HepG2 (cell line): ENCODE results near the gene METTL16. TPM values are rescaled to one million over a fixed set of nuclear protein-coding genes. Genes with fewer than 3 reads are reported as not detected.
A peak's percentile ranks its signal among the peaks of the same experiment; 100 is the strongest.

Experiments
- ATM ChIP-seq: fragments of 450-650 bp; IDR thresholded peaks from 2 replicates; pipeline ENCODE4 v1.7.1; 2017; ENCODE audit warnings: mild to moderate bottlenecking, borderline replicate concordance
- CREB1 ChIP-seq, 2 experiments: fragments of 450-650 bp in 1 of 2; IDR thresholded peaks; 2 replicates each; pipeline ENCODE4 v1.6.1; 2016 to 2017; ENCODE audit warnings: control low read depth in 1 of 2, mild to moderate bottlenecking in 1 of 2, missing compliant biosample characterization in 1 of 2, missing genetic modification characterization in 1 of 2
- GATAD2A ChIP-seq: IDR thresholded peaks from 2 replicates; pipeline ENCODE4 v1.6.1; 2016
- HOMEZ ChIP-seq: IDR thresholded peaks from 2 replicates; pipeline ENCODE4 v1.6.1; 2016; ENCODE audit warnings: low read depth
- ISL2 ChIP-seq: sonication (generic); formaldehyde crosslinking; IDR thresholded peaks from 2 replicates; pipeline ENCODE4 v1.5.0; 2020; ENCODE audit warnings: missing genetic modification reagents
- KDM3A ChIP-seq: IDR thresholded peaks from 2 replicates; pipeline ENCODE4 v1.6.1; 2018; ENCODE audit warnings: low read depth, missing compliant biosample characterization
- KLF12 ChIP-seq: sonication (generic); formaldehyde crosslinking; IDR thresholded peaks from 2 replicates; pipeline ENCODE4 v1.4.0; 2020; ENCODE audit warnings: missing genetic modification reagents, borderline replicate concordance
- MAFG ChIP-seq: sonication (generic); formaldehyde crosslinking; IDR thresholded peaks from 2 replicates; pipeline ENCODE4 v1.5.1; 2020; ENCODE audit warnings: mild to moderate bottlenecking, missing genetic modification reagents
- NR2F6 ChIP-seq, 2 experiments: IDR thresholded peaks; 2 replicates each; pipeline ENCODE4 v1.6.1; 2016; ENCODE audit warnings: antibody characterized with exemption in 1 of 2, mild to moderate bottlenecking in 1 of 2
- PPARG ChIP-seq: conservative IDR thresholded peaks from 2 replicates; pipeline ENCODE4 v1.6.1; 2016; ENCODE audit warnings: missing biosample characterization, missing genetic modification reagents
- RORA ChIP-seq: sonication (generic); formaldehyde crosslinking; IDR thresholded peaks from 2 replicates; pipeline ENCODE4 v1.5.0; 2020; ENCODE audit warnings: mild to moderate bottlenecking, missing genetic modification reagents, moderate library complexity
- SNAPC2 ChIP-seq: sonication (generic); formaldehyde crosslinking; IDR thresholded peaks from 2 replicates; pipeline ENCODE4 v1.8.1; 2022; ENCODE audit warnings: mild to moderate bottlenecking, missing genetic modification reagents
- SOX5 ChIP-seq: IDR thresholded peaks from 2 replicates; pipeline ENCODE4 v1.6.1; 2016; ENCODE audit warnings: borderline replicate concordance
- ZBTB44 ChIP-seq: sonication (generic); formaldehyde crosslinking; IDR thresholded peaks from 2 replicates; pipeline ENCODE4 v1.4.0; 2020; ENCODE audit warnings: missing genetic modification reagents
- ZBTB7B ChIP-seq: sonication (generic); formaldehyde crosslinking; IDR thresholded peaks from 2 replicates; pipeline ENCODE4 v1.4.0; 2020; ENCODE audit warnings: missing genetic modification reagents
- ZNF562 ChIP-seq: sonication (generic); formaldehyde crosslinking; IDR thresholded peaks from 2 replicates; pipeline ENCODE4 v1.8.0; 2022; ENCODE audit warnings: missing genetic modification reagents, borderline replicate concordance
- ZNF687 ChIP-seq: sonication (generic); formaldehyde crosslinking; IDR thresholded peaks from 2 replicates; pipeline ENCODE4 v1.5.1; 2020; ENCODE audit warnings: mild to moderate bottlenecking, missing genetic modification reagents, moderate library complexity
- polyA plus RNA-seq, 8 experiments: library from polyadenylated mRNA; depleted of rRNA in 3 of 8; stranded (reverse) in 7 of 8; unstranded in 1 of 8; fragments of >200 nt; fragmentation: Illumina TruSeq in 4 of 8; extraction: Trizol in 4 of 8; gene quantifications; 2 replicates each; pipeline versions ENCODE4 v1.2.1 to v1.2.3, GENCODE V29; 2011 to 2016; ENCODE audit warnings: low read depth in 4 of 8, missing spikeins in 1 of 8, mixed read lengths in 1 of 8; ENCODE audit not compliant: insufficient read depth in 1 of 8
- total RNA-seq, 5 experiments: library from RNA; depleted of rRNA; stranded (reverse); fragments of >200 nt; fragmentation: Illumina TruSeq; extraction: Trizol; gene quantifications; 2 replicates each; pipeline ENCODE4 v1.2.3, GENCODE V29; 2016; ENCODE audit warnings: low read depth in 1 of 5
- TF ChIP-seq, protein P1 (sequence below): sonication (generic); formaldehyde crosslinking; IDR thresholded peaks from 2 replicates; pipeline ENCODE4 v1.5.0; 2020; ENCODE audit warnings: missing genetic modification reagents
- TF ChIP-seq, protein P2 (sequence below): IDR thresholded peaks from 2 replicates; pipeline ENCODE4 v1.6.1; 2016
- TF ChIP-seq, protein P3 (sequence below): sonication (generic); formaldehyde crosslinking; IDR thresholded peaks from 2 replicates; pipeline ENCODE4 v1.9.0; 2022; ENCODE audit warnings: missing genetic modification reagents, mild to moderate bottlenecking, borderline replicate concordance

METTL16 gene
- total and polyA plus RNA-seq, 2 of the 13 experiments (the other 11 are each of a cell fraction or from before 2014, with no cell fraction given) = 11.6 to 18.5 TPM

- no peak for TF ChIP-seq HOMEZ (CRISPR knock-in tag)
- TF ChIP-seq GATAD2A = peak; percentile 35; the same call in 1 of the 2 replicates
- TF ChIP-seq, protein P1, sequence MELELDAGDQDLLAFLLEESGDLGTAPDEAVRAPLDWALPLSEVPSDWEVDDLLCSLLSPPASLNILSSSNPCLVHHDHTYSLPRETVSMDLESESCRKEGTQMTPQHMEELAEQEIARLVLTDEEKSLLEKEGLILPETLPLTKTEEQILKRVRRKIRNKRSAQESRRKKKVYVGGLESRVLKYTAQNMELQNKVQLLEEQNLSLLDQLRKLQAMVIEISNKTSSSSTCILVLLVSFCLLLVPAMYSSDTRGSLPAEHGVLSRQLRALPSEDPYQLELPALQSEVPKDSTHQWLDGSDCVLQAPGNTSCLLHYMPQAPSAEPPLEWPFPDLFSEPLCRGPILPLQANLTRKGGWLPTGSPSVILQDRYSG = no peak
- no peak for TF ChIP-seq KDM3A (CRISPR knock-in tag)
- no peak for TF ChIP-seq ZBTB7B
- no peak for TF ChIP-seq CREB1 (IDR thresholded peaks at IDR 0.05)
- no peak for TF ChIP-seq CREB1 (CRISPR knock-in tag; IDR thresholded peaks at IDR 0.05)
- TF ChIP-seq ZBTB44 (CRISPR knock-in tag) = no peak
- TF ChIP-seq RORA (CRISPR knock-in tag) = no peak
- no peak for TF ChIP-seq ISL2 (CRISPR knock-in tag)
- TF ChIP-seq, protein P2, sequence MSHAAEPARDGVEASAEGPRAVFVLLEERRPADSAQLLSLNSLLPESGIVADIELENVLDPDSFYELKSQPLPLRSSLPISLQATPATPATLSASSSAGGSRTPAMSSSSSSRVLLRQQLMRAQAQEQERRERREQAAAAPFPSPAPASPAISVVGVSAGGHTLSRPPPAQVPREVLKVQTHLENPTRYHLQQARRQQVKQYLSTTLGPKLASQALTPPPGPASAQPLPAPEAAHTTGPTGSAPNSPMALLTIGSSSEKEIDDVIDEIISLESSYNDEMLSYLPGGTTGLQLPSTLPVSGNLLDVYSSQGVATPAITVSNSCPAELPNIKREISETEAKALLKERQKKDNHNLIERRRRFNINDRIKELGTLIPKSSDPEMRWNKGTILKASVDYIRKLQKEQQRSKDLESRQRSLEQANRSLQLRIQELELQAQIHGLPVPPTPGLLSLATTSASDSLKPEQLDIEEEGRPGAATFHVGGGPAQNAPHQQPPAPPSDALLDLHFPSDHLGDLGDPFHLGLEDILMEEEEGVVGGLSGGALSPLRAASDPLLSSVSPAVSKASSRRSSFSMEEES (CRISPR knock-in tag) = peak; percentile 25; the same call in 1 of the 2 replicates
- TF ChIP-seq MAFG (CRISPR knock-in tag) = no peak
- TF ChIP-seq SNAPC2 (CRISPR knock-in tag) = no peak
- no peak for TF ChIP-seq ATM
- TF ChIP-seq SOX5 (CRISPR knock-in tag) = peak; percentile 24; the same call in 1 of the 2 replicates
- TF ChIP-seq KLF12 (CRISPR knock-in tag) = no peak
- no peak for TF ChIP-seq ZNF562 (CRISPR knock-in tag)
- TF ChIP-seq, protein P3, sequence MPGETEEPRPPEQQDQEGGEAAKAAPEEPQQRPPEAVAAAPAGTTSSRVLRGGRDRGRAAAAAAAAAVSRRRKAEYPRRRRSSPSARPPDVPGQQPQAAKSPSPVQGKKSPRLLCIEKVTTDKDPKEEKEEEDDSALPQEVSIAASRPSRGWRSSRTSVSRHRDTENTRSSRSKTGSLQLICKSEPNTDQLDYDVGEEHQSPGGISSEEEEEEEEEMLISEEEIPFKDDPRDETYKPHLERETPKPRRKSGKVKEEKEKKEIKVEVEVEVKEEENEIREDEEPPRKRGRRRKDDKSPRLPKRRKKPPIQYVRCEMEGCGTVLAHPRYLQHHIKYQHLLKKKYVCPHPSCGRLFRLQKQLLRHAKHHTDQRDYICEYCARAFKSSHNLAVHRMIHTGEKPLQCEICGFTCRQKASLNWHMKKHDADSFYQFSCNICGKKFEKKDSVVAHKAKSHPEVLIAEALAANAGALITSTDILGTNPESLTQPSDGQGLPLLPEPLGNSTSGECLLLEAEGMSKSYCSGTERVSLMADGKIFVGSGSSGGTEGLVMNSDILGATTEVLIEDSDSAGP (CRISPR knock-in tag) = 0 out of 2 replicates have a peak, but pooled peaks have one; percentile 18
- TF ChIP-seq ZNF687 (CRISPR knock-in tag) = peak; percentile 44
- TF ChIP-seq NR2F6 (IDR thresholded peaks at IDR 0.05) = peak; percentile 39; the same call in 1 of the 2 replicates
- TF ChIP-seq NR2F6 (CRISPR knock-in tag; IDR thresholded peaks at IDR 0.05) = no peak
- no peak for TF ChIP-seq PPARG (CRISPR knock-in tag)
Observed at GRCh38 chr17:2545393-2545792, 33.7 kb upstream of the METTL16 start (continued).
